ENCODE measurements around the gene EFCAB8. TPM values are rescaled to one million over a fixed set of nuclear protein-coding genes. Genes with fewer than 3 reads are reported as not detected.

EFCAB8 gene
- total RNA-seq, 1 donor from 2014 or later = 1.1 TPM

GRCh38 chr20:32967961-32968457 lies 109.3 kb downstream of the EFCAB8 start:
- no peak for DNase-seq (ENCODE audit: low spot score)
- Mint-ChIP-seq H3K36me3 (ENCODE audit: low read depth, unreplicated experiment) (no peaks in the 10 kb centered on the region), H3K27ac (ENCODE audit: unreplicated experiment) (no peak overlapping the region), H3K4me3 (ENCODE audit: unreplicated experiment) (no peak overlapping the region), H3K4me1 (ENCODE audit: unreplicated experiment) (peaks cover 31% of the 10 kb centered on the region), H3K9me3 (ENCODE audit: unreplicated experiment) (no peaks in the 10 kb centered on the region), H3K27me3 (ENCODE audit: unreplicated experiment) (peaks cover under 1% of the 10 kb centered on the region)
- TF ChIP-seq CTCF (IDR thresholded peaks at IDR 0.05; ENCODE audit: unreplicated experiment) = no peak

GRCh38 chr20:32968478-32969241 lies 109.9 kb downstream of the EFCAB8 start:
- peak overlapping the region; percentile 14 for H3K27ac Mint-ChIP-seq (ENCODE audit: unreplicated experiment)
- TF ChIP-seq CTCF (IDR thresholded peaks at IDR 0.05; ENCODE audit: unreplicated experiment) = no peak
- no peak for DNase-seq (ENCODE audit: low spot score)
- peaks cover 2% of the 10 kb centered on the region for H3K27me3 Mint-ChIP-seq (ENCODE audit: unreplicated experiment)
- no peaks in the 10 kb centered on the region for H3K9me3 Mint-ChIP-seq (ENCODE audit: unreplicated experiment)
- H3K36me3 Mint-ChIP-seq (ENCODE audit: low read depth, unreplicated experiment) = no peaks in the 10 kb centered on the region
- no peak overlapping the region for H3K4me3 Mint-ChIP-seq (ENCODE audit: unreplicated experiment)
- H3K4me1 Mint-ChIP-seq (ENCODE audit: unreplicated experiment) = peaks cover 31% of the 10 kb centered on the region

- Mint-ChIP-seq H3K36me3 (ENCODE audit: low read depth, unreplicated experiment) (no peaks in the 10 kb centered on the region), H3K4me1 (ENCODE audit: unreplicated experiment) (peaks cover 31% of the 10 kb centered on the region), H3K27ac (ENCODE audit: unreplicated experiment) (peak overlapping the region; percentile 79), H3K27me3 (ENCODE audit: unreplicated experiment) (peaks cover 2% of the 10 kb centered on the region), H3K9me3 (ENCODE audit: unreplicated experiment) (no peaks in the 10 kb centered on the region), H3K4me3 (ENCODE audit: unreplicated experiment) (no peak overlapping the region)
- no peak for DNase-seq (ENCODE audit: low spot score)
- TF ChIP-seq CTCF (IDR thresholded peaks at IDR 0.05; ENCODE audit: unreplicated experiment) = no peak
These were observed 110.8 kb downstream of the EFCAB8 start for GRCh38 chr20:32969356-32970114.

GRCh38 chr20:32970115-32970972 lies 111.6 kb downstream of the EFCAB8 start:
- H3K9me3 Mint-ChIP-seq (ENCODE audit: unreplicated experiment) = no peaks in the 10 kb centered on the region
- TF ChIP-seq CTCF (IDR thresholded peaks at IDR 0.05; ENCODE audit: unreplicated experiment) = no peak
- no peaks in the 10 kb centered on the region for H3K36me3 Mint-ChIP-seq (ENCODE audit: low read depth, unreplicated experiment)
- H3K4me1 Mint-ChIP-seq (ENCODE audit: unreplicated experiment) = peaks cover 37% of the 10 kb centered on the region
- no peak for DNase-seq (ENCODE audit: low spot score)
- peaks cover 2% of the 10 kb centered on the region for H3K27me3 Mint-ChIP-seq (ENCODE audit: unreplicated experiment)
- no peak overlapping the region for H3K4me3 Mint-ChIP-seq (ENCODE audit: unreplicated experiment)
- H3K27ac Mint-ChIP-seq (ENCODE audit: unreplicated experiment) = peak overlapping the region; percentile 79

Measured in endothelial cell (in vitro differentiated cells).